GM18519 (cell line): ENCODE measurements around the gene SLC44A2.

Experiments used
- ATAC-seq: cut with Tn5 transposase; IDR thresholded peaks from one replicate; pipeline ENCODE4 v1.9.1; 2021; ENCODE audit warnings: mild to moderate bottlenecking, moderate library complexity; ENCODE audit not compliant: unreplicated experiment, low FRiP score

SLC44A2 gene

DNA sequence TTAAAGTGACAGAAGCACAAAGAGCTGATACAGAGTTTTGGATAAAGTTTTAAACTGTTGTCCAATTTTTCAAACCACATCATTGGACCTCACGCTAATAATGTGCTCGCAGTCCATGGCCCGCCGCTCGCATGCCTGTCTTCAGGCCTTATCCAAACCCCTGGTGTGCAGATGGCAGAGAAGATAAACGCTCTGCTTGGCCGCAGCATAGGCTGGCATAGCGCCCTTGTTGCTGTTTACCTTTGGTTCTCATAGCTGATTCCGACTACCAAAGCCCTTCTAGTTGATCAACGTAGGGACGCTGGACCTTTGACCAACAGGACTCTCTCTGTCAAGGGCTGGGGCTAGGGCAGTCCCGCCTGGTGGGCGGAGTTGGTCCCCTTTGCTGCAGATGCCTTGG lies 52.4 kb downstream of the SLC44A2 start:
- ATAC-seq: no peak

- ATAC-seq: no peak
Measured at GRCh38 chr19:10678813-10679212, 53.5 kb downstream of the SLC44A2 start.

- ATAC-seq: no peak
Measured at GRCh38 chr19:10679743-10680142, 54.4 kb downstream of the SLC44A2 start.

DNA sequence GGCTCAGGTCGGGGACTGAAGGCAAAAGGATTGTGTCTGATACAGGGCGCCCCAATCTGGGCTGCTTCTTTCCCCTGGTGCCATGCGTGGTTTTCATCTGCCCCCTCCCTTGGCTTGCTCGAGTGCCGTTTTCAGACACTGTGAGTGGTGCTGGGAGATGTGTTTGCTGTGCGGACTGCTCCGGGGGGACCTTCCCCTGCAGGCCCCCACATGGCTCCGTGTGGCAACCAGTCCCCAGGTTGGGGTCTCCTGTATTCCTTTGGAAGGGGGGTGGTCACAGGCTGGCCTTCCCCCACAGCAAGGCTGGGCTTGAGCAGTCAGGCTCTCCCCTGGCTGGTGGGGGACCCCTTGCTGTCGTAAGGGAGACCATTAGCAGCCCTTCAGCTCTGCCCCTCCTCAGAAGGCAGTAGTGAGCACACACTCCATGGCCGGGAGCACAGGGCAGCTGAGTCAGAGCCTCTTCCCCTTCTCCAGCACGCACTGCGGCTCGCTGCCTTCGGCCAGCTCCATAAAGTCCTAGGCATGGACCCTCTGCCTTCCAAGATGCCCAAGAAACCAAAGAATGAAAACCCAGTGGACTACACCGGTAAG lies 55.3 kb downstream of the SLC44A2 start:
- ATAC-seq: no peak

DNA sequence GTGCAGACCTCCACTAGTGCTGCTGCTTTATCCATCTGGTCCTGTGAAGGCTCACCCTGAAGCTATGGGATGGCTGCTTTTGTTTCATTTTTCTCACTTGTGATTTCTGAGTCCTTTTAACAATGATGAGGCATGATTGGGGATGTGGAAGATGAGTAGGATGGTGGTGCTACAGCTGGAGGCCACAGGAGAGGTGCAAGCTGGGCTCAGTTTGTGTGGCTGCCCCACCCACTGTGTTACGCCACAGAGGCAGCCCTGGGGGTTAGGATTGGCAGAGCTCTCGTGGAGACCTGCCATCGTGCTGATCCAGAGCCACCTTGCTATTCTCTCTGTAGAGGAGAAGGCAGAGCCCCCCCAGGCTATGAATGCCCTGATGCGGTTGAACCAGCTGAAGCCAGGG lies 56.3 kb downstream of the SLC44A2 start:
- ATAC-seq: no peak

DNA sequence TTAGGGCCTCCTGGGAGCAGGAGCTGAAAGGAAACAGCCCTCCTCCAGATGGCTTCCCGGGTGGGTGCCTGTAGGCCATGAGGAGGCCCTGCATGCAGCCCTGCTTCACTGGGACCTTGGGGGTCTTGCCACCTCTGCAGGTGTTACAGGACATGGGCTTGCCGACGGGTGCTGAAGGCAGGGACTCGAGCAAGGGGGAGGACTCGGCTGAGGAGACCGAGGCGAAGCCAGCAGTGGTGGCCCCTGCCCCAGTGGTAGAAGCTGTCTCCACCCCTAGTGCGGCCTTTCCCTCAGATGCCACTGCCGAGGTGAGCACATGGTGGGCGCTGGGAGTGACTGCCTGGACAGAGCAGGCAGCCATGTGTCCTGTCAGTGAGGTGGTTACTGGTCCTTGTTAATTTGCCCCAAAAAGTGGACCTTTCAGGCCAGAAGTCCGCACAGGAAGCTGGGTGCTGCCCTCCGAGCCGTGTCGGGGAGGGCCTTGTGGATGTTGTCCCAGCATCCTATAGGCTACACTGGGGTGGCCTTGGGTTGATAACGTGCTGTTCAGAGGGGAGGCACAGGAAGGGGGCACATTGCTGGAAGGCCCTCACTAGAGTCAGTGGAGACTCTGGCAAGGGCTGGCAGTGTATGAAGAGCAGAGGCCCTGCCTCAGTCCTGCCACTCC lies 57.2 kb downstream of the SLC44A2 start:
- no peak for ATAC-seq

- no peak for ATAC-seq
Measured at GRCh38 chr19:10683064-10683426, 57.7 kb downstream of the SLC44A2 start.

DNA sequence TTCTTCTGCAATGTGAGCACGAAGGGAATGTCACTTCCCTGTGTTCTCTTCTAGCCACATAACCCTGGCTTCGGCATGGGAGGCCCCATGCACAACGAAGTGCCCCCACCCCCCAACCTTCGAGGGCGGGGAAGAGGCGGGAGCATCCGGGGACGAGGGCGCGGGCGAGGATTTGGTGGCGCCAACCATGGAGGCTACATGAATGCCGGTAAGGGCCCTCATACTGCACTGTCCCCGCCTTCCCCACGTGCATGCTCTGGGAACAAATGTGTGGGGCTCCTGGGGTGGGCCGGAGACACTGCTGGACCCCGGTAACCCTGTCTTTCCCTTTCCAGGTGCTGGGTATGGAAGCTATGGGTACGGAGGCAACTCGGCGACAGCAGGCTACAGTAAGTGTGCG lies 58.2 kb downstream of the SLC44A2 start:
- no peak for ATAC-seq

DNA sequence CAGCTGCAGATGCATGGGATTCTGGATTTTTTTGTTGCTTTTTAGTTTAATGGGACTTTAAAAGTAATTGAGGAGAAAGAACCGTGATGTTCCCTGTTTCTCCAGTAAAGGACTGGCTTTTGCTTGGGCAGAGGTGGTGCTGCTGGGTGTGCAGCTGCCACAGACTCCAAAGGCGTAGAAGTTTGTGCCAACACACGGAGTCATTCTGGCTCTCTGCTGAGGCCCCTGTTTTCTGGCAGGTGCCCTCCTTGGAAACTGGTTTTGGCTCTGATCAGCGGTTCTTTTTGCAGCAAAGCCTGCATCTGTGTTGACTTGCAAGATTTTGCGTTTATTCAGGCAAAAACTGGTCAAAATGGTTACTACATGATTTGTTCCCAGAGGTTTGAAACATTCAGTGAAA lies 59.9 kb downstream of the SLC44A2 start:
- ATAC-seq: no peak

GRCh38 chr19:10686193-10686592 lies 60.8 kb downstream of the SLC44A2 start:
- ATAC-seq: no peak

GRCh38 chr19:10686661-10687517 lies 61.5 kb downstream of the SLC44A2 start:
- ATAC-seq: no peak

GRCh38 chr19:10687518-10688288 lies 62.4 kb downstream of the SLC44A2 start:
- ATAC-seq: no peak

DNA sequence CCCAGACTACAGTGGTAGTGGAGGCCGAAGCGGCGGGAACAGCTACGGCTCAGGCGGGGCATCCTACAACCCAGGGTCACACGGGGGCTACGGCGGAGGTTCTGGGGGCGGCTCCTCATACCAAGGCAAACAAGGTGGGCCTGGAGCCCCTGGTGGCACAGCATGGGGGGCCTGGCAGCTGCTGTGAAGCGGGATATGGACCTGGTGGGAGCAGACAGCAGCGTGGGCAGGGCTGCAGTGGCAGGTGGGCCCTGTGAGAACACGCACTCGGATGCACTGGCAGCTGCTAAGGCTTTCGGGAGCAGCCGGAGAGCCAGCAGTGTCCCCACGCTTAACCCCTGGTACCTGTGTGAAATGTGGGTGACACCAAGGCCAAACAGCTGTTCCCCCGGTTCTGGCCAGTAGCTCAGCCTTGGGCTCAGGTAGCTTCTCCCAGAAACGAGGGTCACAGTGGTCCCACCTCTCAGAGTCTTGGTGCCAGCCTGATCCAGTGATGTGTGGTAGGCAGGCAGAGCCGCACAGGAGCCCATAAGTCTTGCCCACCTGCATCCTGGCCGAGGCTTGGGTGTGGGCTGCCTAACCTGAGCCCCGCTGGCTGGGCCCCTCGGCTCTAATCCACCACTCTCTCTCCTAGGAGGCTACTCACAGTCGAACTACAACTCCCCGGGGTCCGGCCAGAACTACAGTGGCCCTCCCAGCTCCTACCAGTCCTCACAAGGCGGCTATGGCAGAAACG lies 63.4 kb downstream of the SLC44A2 start:
- no peak for ATAC-seq

DNA sequence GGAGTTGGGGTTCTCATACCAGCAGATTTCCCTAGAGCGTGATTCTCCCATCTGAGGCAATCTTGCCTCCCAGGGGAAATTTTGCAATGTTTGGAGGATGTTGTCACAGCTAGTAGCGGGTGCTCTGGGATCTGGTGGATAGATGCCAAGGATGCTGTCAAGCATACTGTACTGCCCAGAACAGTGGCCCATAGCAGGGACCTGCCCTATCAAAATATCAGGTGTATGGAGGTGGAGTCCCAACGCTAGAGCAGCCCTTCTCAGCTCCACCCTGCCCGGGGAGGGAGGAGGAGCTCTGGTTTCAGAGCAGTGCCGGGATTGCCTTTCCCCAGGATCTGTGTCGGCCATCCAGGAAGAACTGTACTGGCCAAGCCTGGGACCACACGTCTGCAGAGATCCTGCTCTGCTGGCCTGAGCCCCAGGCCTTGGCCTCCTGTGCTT lies 65.0 kb downstream of the SLC44A2 start:
- ATAC-seq: no peak

- ATAC-seq: no peak
Measured at GRCh38 chr19:10691178-10691881, 66.0 kb downstream of the SLC44A2 start.

GRCh38 chr19:10691883-10692282 lies 66.5 kb downstream of the SLC44A2 start:
- ATAC-seq: no peak

DNA sequence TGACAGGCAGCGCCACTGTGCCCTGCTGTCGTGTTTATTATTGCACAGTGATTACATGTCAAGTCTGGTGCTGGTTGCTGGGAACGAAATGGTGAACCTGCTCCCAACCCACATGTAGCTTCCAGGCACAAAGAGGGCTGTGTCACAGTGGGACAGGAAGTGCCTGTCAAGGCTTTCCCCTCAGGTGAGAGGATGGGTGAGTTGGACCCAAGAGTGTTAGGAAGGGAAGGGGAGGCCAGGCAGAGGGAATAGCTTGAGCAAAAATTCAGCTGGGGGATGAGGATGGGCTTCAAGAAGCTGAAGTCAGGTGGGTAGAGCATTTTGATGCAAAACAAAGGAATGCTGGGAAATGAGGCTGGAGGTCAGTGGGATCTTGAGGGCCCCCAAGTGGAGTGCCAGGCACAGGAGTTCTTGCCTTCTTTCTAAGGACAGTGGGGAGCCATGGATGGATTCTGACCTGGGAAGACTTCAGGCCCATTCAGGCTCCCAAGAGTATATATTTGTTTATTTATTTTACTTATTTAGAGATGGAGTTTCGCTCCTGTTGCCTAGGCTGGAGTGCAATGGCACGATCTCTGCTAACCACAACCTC lies 67.4 kb downstream of the SLC44A2 start:
- no peak for ATAC-seq
